Measurements from ENCODE around the gene PAX2.

PAX2 gene

DNA sequence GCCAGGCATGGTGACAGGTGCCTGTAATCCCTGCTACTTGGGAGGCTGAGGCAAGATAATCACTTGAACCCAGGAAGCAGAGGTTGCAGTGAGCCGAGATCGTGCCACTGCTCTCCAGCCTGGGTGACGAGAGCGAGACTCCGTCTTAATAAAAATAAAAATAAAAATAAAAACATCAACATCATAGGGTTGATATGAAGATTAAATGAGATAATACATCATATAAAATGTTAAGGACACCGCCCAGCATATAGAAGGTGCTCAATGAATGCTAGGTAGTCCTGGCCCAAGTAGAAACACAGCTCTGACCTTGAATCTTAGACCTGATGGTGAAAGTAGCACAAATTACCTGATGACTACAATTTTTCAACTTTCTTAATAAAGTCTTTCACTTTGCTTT, 74.0 kb downstream of the PAX2 start:
- no peak overlapping the region for H3K9ac ChIP-seq (ENCODE audit: low read length)
- no peak overlapping the region for H3K4me3 ChIP-seq (ENCODE audit: insufficient read depth, low read length, poor library complexity, severe bottlenecking)
- no peaks in the 10 kb centered on the region for H3K36me3 ChIP-seq (ENCODE audit: low read length)
- H3K4me2 ChIP-seq (ENCODE audit: low read depth, low read length, poor library complexity, severe bottlenecking), result no peak overlapping the region
- H4K20me1 ChIP-seq (ENCODE audit: low read depth, low read length), result no peaks in the 10 kb centered on the region
- TF ChIP-seq, protein P1, sequence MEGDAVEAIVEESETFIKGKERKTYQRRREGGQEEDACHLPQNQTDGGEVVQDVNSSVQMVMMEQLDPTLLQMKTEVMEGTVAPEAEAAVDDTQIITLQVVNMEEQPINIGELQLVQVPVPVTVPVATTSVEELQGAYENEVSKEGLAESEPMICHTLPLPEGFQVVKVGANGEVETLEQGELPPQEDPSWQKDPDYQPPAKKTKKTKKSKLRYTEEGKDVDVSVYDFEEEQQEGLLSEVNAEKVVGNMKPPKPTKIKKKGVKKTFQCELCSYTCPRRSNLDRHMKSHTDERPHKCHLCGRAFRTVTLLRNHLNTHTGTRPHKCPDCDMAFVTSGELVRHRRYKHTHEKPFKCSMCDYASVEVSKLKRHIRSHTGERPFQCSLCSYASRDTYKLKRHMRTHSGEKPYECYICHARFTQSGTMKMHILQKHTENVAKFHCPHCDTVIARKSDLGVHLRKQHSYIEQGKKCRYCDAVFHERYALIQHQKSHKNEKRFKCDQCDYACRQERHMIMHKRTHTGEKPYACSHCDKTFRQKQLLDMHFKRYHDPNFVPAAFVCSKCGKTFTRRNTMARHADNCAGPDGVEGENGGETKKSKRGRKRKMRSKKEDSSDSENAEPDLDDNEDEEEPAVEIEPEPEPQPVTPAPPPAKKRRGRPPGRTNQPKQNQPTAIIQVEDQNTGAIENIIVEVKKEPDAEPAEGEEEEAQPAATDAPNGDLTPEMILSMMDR (IDR thresholded peaks at IDR 0.05; ENCODE audit: insufficient read depth, low read length, poor library complexity, severe bottlenecking), result no peak
- TF ChIP-seq EZH2phosphoT487 (conservative IDR thresholded peaks at IDR 0.05; ENCODE audit: low read length), result no peak
- H3K27me3 ChIP-seq (ENCODE audit: low read length), result no peaks in the 10 kb centered on the region
- no peaks in the 10 kb centered on the region for H3K9me2 ChIP-seq (replicated peaks; ENCODE audit: insufficient read depth, low read length)
- H2AFZ ChIP-seq (ENCODE audit: low read depth, low read length, severe bottlenecking), result no peak overlapping the region
- H3K9me3 ChIP-seq (ENCODE audit: insufficient read depth, low read length), result no peaks in the 10 kb centered on the region
- H3F3A ChIP-seq (ENCODE audit: insufficient read depth), result no peaks in the 10 kb centered on the region
- no peaks in the 10 kb centered on the region for H3K79me2 ChIP-seq (ENCODE audit: insufficient read depth, low read length)
- no peak overlapping the region for H3K27ac ChIP-seq (ENCODE audit: low read depth, low read length)

DNA sequence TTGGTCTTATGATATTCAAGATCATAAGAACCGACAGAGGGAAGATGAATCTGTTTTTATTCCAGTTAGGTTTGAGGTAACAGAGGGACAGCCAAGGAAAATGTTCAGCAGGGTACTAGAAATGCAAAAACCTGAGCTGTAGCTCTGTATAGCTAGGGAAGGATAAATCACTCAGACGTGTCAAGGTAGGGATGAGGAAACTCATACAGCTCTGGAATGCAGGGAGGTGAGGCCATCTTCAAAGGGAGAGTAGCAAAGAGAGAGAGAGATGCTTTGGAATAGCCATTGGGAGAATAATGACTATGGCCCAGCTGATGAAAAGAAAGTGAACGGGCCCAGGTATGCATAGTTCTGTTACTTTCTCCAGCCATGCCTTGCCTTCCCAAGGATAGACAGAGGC, 77.8 kb downstream of the PAX2 start:
- H3K27ac ChIP-seq (ENCODE audit: low read depth, low read length), result no peak overlapping the region
- H2AFZ ChIP-seq (ENCODE audit: low read depth, low read length, severe bottlenecking), result no peak overlapping the region
- H3K9ac ChIP-seq (ENCODE audit: low read length), result no peak overlapping the region
- no peaks in the 10 kb centered on the region for H3K9me3 ChIP-seq (ENCODE audit: insufficient read depth, low read length)
- no peaks in the 10 kb centered on the region for H3K9me2 ChIP-seq (replicated peaks; ENCODE audit: insufficient read depth, low read length)
- H3K36me3 ChIP-seq (ENCODE audit: low read length), result no peaks in the 10 kb centered on the region
- H3K27me3 ChIP-seq (ENCODE audit: low read length), result no peaks in the 10 kb centered on the region
- TF ChIP-seq, protein P1 (IDR thresholded peaks at IDR 0.05; ENCODE audit: insufficient read depth, low read length, poor library complexity, severe bottlenecking), result no peak
- TF ChIP-seq EZH2phosphoT487 (conservative IDR thresholded peaks at IDR 0.05; ENCODE audit: low read length), result no peak
- H3F3A ChIP-seq (ENCODE audit: insufficient read depth), result no peaks in the 10 kb centered on the region
- no peaks in the 10 kb centered on the region for H3K79me2 ChIP-seq (ENCODE audit: insufficient read depth, low read length)
- H3K4me3 ChIP-seq (ENCODE audit: insufficient read depth, low read length, poor library complexity, severe bottlenecking), result no peak overlapping the region
- no peaks in the 10 kb centered on the region for H4K20me1 ChIP-seq (ENCODE audit: low read depth, low read length)
- H3K4me2 ChIP-seq (ENCODE audit: low read depth, low read length, poor library complexity, severe bottlenecking), result no peak overlapping the region

DNA sequence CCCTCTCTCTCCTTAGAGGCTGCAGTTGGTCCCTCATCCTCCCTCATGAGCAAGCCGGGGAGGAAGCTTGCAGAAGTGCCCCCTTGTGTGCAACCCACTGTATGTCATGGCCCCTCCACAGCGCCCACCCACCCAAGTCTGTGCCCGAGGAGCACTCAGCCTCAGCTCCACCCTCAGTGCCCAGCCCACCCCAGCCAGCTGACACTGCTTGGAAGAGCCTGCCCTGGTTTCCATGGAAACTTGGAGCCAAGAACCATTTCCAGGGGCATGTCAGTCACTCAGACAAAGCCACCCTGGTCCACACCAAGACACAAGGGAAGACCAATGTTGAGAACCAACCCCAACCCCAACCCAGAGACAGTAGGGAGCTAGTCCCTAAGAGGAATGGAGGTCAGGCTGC, 79.5 kb downstream of the PAX2 start:
- Histone ChIP-seq H3K4me2 (ENCODE audit: low read depth, low read length, poor library complexity, severe bottlenecking) (no peak overlapping the region), H3K4me3 (ENCODE audit: insufficient read depth, low read length, poor library complexity, severe bottlenecking) (no peak overlapping the region), H4K20me1 (ENCODE audit: low read depth, low read length) (no peaks in the 10 kb centered on the region), H2AFZ (ENCODE audit: low read depth, low read length, severe bottlenecking) (no peak overlapping the region), H3K27ac (ENCODE audit: low read depth, low read length) (no peak overlapping the region), H3K79me2 (ENCODE audit: insufficient read depth, low read length) (no peaks in the 10 kb centered on the region), H3K9me3 (ENCODE audit: insufficient read depth, low read length) (no peaks in the 10 kb centered on the region), H3K9me2 (replicated peaks; ENCODE audit: insufficient read depth, low read length) (no peaks in the 10 kb centered on the region), H3K36me3 (ENCODE audit: low read length) (no peaks in the 10 kb centered on the region), H3K27me3 (ENCODE audit: low read length) (no peaks in the 10 kb centered on the region), H3K9ac (ENCODE audit: low read length) (no peak overlapping the region), H3F3A (ENCODE audit: insufficient read depth) (no peaks in the 10 kb centered on the region)
- TF ChIP-seq, protein P1 (IDR thresholded peaks at IDR 0.05; ENCODE audit: insufficient read depth, low read length, poor library complexity, severe bottlenecking), result no peak
- no peak for TF ChIP-seq EZH2phosphoT487 (conservative IDR thresholded peaks at IDR 0.05; ENCODE audit: low read length)
